ENCODE measurements around the gene SCRT2.

- TF ChIP-seq, protein P1, sequence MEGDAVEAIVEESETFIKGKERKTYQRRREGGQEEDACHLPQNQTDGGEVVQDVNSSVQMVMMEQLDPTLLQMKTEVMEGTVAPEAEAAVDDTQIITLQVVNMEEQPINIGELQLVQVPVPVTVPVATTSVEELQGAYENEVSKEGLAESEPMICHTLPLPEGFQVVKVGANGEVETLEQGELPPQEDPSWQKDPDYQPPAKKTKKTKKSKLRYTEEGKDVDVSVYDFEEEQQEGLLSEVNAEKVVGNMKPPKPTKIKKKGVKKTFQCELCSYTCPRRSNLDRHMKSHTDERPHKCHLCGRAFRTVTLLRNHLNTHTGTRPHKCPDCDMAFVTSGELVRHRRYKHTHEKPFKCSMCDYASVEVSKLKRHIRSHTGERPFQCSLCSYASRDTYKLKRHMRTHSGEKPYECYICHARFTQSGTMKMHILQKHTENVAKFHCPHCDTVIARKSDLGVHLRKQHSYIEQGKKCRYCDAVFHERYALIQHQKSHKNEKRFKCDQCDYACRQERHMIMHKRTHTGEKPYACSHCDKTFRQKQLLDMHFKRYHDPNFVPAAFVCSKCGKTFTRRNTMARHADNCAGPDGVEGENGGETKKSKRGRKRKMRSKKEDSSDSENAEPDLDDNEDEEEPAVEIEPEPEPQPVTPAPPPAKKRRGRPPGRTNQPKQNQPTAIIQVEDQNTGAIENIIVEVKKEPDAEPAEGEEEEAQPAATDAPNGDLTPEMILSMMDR (conservative IDR thresholded peaks at IDR 0.05 in 1 of 2, IDR thresholded peaks at IDR 0.05 in 1 of 2; ENCODE audit: extremely low read depth in 1 of 2, insufficient read depth in 1 of 2, low read depth in 1 of 2, low read length in 2 of 2) = no peak
- no peak for TF ChIP-seq EZH2 (IDR thresholded peaks at IDR 0.05; ENCODE audit: borderline replicate concordance, low read length)
These were observed 1.4 kb upstream of the SCRT2 start for GRCh38 chr20:676967-677366.
